Suprapubic skin (tissue), 4 donors: ENCODE results near the gene SLC22A23. TPM values are rescaled to one million over a fixed set of nuclear protein-coding genes. Genes with fewer than 3 reads are reported as not detected.

Source experiments
- DNase-seq, 2 donors: peaks; one replicate each; pipeline ENCODE4 v3.0.0-alpha.2; 2019; ENCODE audit warnings: low spot score in 2 of 2
- H3K27ac ChIP-seq: fragments of 200-600 bp; sonication (generic); one replicate; pipeline ENCODE4 v1.5.1; 2019
- H3K27me3 ChIP-seq: fragments of 200-600 bp; sonication (generic); one replicate; pipeline ENCODE4 v1.5.1; 2019
- H3K36me3 ChIP-seq: fragments of 200-600 bp; sonication (generic); one replicate; pipeline ENCODE4 v1.5.1; 2019
- H3K4me1 ChIP-seq: fragments of 200-600 bp; sonication (generic); one replicate; pipeline ENCODE4 v1.5.1; 2019
- H3K4me3 ChIP-seq: fragments of 200-600 bp; sonication (generic); one replicate; pipeline ENCODE4 v1.5.1; 2019; ENCODE audit warnings: mild to moderate bottlenecking
- H3K9me3 ChIP-seq: fragments of 200-600 bp; sonication (generic); one replicate; pipeline ENCODE4 v1.5.1; 2019
- EP300 ChIP-seq: sonication (generic); formaldehyde crosslinking; IDR thresholded peaks from one replicate; pipeline ENCODE4 v1.6.1; 2017; ENCODE audit warnings: antibody characterized with exemption
- POLR2A ChIP-seq, 2 donors: fragments of 450-650 bp; IDR thresholded peaks; one replicate each; pipeline ENCODE4 v1.6.1; 2017; ENCODE audit warnings: antibody characterized with exemption in 2 of 2, mild to moderate bottlenecking in 2 of 2, moderate library complexity in 2 of 2
- POLR2AphosphoS5 ChIP-seq, 3 donors: sonication (generic); formaldehyde crosslinking; IDR thresholded peaks; one replicate each; pipeline ENCODE4 v1.6.1; 2017; ENCODE audit warnings: antibody characterized with exemption in 3 of 3
- WGBS: methylation state at CpG from one replicate; pipeline ENCODE4 v1.1.5; 2018; 5-methylcytosine and 5-hydroxymethylcytosine counted together
- total RNA-seq, 4 donors: library from RNA; depleted of rRNA; stranded (reverse); fragments of >200 nt; gene quantifications; one replicate each; pipeline ENCODE4 v1.1.0, GENCODE V29; 2016
- TF ChIP-seq, protein P1 (sequence below), 2 donors: fragments of 200-600 bp in 1 of 2; fragments of 450-650 bp in 1 of 2; sonication (generic) in 1 of 2; IDR thresholded peaks; one replicate each; pipeline ENCODE4 v1.5.1; 2016 to 2019; ENCODE audit warnings: antibody characterized with exemption in 2 of 2, mild to moderate bottlenecking in 1 of 2, moderate library complexity in 1 of 2

SLC22A23 gene
- total RNA-seq, 4 donors from 2014 or later: 38.2 to 59.8 (median 48.1) TPM

DNA sequence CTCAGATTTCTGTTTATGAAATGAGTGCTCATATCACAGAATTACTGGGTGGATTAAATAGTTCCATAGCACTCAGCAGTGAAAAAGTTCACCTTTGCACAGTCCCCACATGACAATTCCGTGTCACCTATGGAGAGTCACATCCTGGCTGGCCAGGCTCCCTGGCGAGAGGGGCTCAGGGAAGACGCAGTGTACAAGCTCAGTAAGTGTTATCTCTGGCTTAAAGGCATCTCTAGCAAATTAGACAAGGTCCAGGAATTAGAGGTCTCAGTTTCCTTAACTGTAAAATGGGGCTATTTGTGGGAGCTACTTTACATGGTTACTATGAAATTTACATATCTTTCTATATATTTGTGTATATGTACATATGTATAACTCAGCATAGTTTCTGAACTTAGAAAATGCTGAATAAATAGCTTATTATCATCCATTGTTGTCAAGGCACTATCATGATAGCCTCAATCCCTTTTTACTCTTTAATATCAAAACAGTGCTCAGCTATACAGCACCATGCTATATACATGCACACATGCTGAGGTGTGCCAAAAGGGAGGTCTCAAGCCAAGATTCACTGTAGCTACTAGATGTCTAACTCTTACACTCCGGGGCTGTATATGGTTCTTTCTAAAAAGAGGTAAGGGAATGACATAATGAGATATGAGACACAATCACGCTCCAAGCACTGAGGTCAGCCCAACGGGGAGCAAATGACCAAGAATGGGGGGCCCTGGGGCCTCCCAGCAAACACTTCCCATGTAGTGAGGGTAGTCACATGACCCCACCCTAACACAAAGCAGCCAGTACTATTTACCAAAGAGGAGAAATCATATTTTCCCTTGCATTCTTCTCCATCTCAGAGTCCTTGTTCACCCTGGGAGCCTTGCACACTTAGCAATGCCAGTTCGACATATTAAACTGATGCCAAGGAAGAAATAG, 59.4 kb downstream of the SLC22A23 start:
- no peaks in the 10 kb centered on the region for H3K36me3 ChIP-seq
- TF ChIP-seq EP300 (no peak), POLR2AphosphoS5 (IDR thresholded peaks at IDR 0.05) (no peak), POLR2A (IDR thresholded peaks at IDR 0.05) (no peak)
- TF ChIP-seq, protein P1, sequence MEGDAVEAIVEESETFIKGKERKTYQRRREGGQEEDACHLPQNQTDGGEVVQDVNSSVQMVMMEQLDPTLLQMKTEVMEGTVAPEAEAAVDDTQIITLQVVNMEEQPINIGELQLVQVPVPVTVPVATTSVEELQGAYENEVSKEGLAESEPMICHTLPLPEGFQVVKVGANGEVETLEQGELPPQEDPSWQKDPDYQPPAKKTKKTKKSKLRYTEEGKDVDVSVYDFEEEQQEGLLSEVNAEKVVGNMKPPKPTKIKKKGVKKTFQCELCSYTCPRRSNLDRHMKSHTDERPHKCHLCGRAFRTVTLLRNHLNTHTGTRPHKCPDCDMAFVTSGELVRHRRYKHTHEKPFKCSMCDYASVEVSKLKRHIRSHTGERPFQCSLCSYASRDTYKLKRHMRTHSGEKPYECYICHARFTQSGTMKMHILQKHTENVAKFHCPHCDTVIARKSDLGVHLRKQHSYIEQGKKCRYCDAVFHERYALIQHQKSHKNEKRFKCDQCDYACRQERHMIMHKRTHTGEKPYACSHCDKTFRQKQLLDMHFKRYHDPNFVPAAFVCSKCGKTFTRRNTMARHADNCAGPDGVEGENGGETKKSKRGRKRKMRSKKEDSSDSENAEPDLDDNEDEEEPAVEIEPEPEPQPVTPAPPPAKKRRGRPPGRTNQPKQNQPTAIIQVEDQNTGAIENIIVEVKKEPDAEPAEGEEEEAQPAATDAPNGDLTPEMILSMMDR (IDR thresholded peaks at IDR 0.05): no peak
- WGBS: 87% methylated on average over 7 of the region's 7 CpGs
- DNase-seq: no peak
- no peaks in the 10 kb centered on the region for H3K9me3 ChIP-seq
- H3K4me3 ChIP-seq: no peak overlapping the region
- peaks cover 14% of the 10 kb centered on the region for H3K4me1 ChIP-seq
- H3K27me3 ChIP-seq: no peaks in the 10 kb centered on the region
- no peak overlapping the region for H3K27ac ChIP-seq

DNA sequence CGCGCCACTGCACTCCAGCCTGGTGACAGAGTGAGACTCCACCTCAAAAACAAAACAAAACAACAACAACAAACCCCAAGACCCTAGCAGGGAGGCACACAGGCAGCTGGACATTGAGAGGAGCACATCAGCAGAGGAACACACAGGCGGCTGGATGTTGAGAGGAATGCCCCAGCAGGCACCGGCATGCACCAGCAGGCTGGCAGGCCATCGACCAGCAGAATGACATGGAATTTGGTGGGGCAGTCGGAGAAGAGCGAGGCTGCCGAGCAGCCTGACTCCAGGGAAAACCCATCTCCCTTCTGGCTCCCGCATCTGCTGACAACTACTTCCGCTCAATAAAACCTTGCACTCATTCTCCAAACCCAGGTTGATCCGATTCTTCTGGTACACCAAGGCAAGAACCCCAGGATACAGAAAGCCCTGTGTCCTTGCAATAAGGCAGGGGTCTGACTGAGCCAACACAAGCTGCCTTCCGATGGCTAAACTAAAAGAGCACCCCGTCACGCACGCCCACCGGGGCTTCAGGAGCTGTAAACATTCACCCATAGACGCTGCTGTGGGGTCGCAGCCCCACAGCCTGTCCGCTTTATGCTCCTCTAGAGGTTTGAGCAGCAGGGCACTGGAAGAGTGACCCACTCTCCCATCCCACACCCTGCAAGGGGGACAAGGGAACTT, 60.2 kb downstream of the SLC22A23 start:
- WGBS: 79% methylated on average over 13 of the region's 19 CpGs
- no peaks in the 10 kb centered on the region for H3K9me3 ChIP-seq
- peaks cover 5% of the 10 kb centered on the region for H3K4me1 ChIP-seq
- no peaks in the 10 kb centered on the region for H3K36me3 ChIP-seq
- no peak overlapping the region for H3K27ac ChIP-seq
- H3K27me3 ChIP-seq: no peaks in the 10 kb centered on the region
- no peak overlapping the region for H3K4me3 ChIP-seq
- DNase-seq: peak; percentile 42 to 70
- TF ChIP-seq POLR2A (IDR thresholded peaks at IDR 0.05): no peak
- no peak for TF ChIP-seq POLR2AphosphoS5 (IDR thresholded peaks at IDR 0.05)

DNA sequence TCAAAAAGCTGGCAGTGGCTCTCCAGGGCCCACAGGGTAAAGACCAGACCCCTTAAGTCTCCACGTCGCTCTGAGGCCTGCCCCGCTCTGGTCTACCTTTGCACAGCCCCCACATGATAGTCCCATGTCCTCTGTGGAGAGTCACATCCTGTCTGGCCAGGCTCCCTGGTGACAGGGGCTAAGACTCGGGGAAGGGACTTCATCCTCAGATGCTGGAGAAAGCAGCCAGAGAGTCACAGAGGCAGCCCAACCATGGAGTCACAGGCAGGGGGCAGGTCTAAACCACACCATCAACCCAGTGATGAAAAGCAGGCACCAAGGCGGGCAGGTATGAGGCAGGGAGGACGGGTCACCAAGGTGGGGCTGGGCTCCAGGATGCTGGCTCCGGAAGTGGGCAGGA, 62.2 kb downstream of the SLC22A23 start:
- TF ChIP-seq EP300: no peak
- TF ChIP-seq POLR2A (IDR thresholded peaks at IDR 0.05): no peak
- TF ChIP-seq, protein P1 (IDR thresholded peaks at IDR 0.05): no peak
- TF ChIP-seq POLR2AphosphoS5 (IDR thresholded peaks at IDR 0.05): no peak
- WGBS: 92% methylated on average over 7 of the region's 7 CpGs
- Histone ChIP-seq H3K4me1 (peaks cover 22% of the 10 kb centered on the region), H3K27ac (no peak overlapping the region), H3K27me3 (no peaks in the 10 kb centered on the region), H3K4me3 (no peak overlapping the region), H3K9me3 (no peaks in the 10 kb centered on the region), H3K36me3 (no peaks in the 10 kb centered on the region)
- DNase-seq: peak in 1 of 2 donors; percentile 69

DNA sequence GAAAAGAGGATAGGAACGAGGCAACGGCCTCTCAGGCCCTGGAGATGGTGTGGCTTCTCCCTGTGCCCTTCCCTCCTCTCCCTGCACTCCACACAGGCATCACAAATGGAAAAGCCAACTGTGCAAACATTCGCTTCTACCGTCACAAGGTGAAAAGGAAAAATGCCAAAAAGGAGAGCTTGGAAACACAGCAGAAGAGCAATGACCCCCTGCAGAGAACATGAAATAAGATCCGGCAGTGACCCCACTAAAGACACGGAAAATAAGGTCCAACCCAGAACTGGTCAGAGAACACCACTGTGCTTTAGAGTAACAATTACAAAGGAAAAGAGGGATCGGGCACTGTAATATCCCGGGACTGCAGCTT, 63.0 kb downstream of the SLC22A23 start:
- Histone ChIP-seq H3K36me3 (no peaks in the 10 kb centered on the region), H3K27me3 (no peaks in the 10 kb centered on the region), H3K4me1 (peaks cover 31% of the 10 kb centered on the region), H3K9me3 (no peaks in the 10 kb centered on the region), H3K4me3 (no peak overlapping the region), H3K27ac (no peak overlapping the region)
- no peak for DNase-seq
- WGBS: 92% methylated on average over 8 of the region's 8 CpGs
- TF ChIP-seq POLR2A (IDR thresholded peaks at IDR 0.05) (no peak), POLR2AphosphoS5 (IDR thresholded peaks at IDR 0.05) (no peak)

DNA sequence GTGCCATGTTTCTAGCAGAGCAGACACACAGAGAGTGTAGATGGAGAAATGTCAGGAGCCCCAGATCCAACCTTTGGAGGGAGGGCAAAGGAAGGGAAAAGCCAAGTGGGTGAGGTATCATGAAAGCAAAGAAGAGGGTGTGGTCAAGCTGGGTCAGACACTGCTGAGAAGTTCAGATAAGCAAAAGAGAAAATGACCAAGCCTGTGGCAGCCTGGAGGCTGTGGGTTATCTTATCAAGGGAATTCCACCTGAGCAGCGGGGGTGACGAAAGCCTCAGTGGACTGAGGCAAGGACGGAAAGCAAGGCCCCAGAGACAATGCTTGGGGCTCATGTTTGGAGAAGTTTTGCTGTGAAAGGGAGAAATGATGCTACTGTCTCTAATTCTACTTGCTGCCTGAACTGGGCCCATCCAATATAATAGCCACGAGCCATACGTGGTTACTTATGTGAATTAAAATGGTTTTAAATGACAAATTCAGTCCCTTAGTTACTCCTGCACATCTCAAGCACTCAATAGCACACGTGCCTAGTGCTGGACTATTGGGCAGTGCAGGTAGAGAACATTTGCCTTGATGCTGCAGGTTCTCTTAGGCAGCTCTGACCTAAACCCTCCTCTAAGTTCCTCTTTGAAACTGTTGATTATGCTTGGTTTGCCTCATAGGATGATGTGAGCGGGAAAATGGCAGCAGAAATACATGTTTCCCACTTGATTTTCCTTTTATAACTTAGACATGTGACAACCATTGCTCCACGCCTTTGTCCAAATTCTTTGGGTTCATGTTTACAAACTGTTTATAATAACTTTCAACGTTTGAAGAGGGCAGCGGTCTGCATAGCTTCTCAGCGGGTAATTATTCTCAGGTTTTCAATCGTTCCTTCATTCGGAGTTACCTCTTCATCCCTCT, 63.7 kb downstream of the SLC22A23 start:
- no peaks in the 10 kb centered on the region for H3K27me3 ChIP-seq

More for the DNA sequence above, 63.7 kb downstream of the SLC22A23 start:
- peaks cover 34% of the 10 kb centered on the region for H3K4me1 ChIP-seq
- no peak overlapping the region for H3K27ac ChIP-seq
- WGBS: 90% methylated on average over 13 of the region's 13 CpGs
- TF ChIP-seq EP300 (no peak), POLR2AphosphoS5 (IDR thresholded peaks at IDR 0.05) (no peak)
- TF ChIP-seq, protein P1 (IDR thresholded peaks at IDR 0.05): no peak
- H3K9me3 ChIP-seq: no peaks in the 10 kb centered on the region
- no peak overlapping the region for H3K4me3 ChIP-seq
- peak in 1 of 2 donors; percentile 34 for DNase-seq
- H3K36me3 ChIP-seq: no peaks in the 10 kb centered on the region
